Renal cortex interstitium (tissue), 11 donors: ENCODE results near the gene IFNGR2. TPM values are rescaled to one million over a fixed set of nuclear protein-coding genes. Genes with fewer than 3 reads are reported as not detected.
"Not testable (repeated sequence)": the region's sequence is repeated elsewhere in the genome, so short reads cannot be mapped to it uniquely, and the experiment has no call there.

Experiments
- DNase-seq, 11 donors: peaks; one replicate each; pipeline ENCODE4 v3.0.0-alpha.2; 2013; ENCODE audit warnings: low read depth in 9 of 11, low spot score in 4 of 11; ENCODE audit errors: extremely low read depth in 1 of 11
- polyA plus RNA-seq, 3 donors: library from polyadenylated mRNA; unstranded; fragments of 120-200 nt; gene quantifications; one replicate each; pipeline ENCODE4 v1.2.1, GENCODE V29; 2013; ENCODE audit not compliant: insufficient read length in 3 of 3

The IFNGR2 gene
- polyA plus RNA-seq, 3 donors, result 75.0 to 88.7 (median 77.1) TPM

- DNase-seq, result no peak
Observed at GRCh38 chr21:33458861-33459260, 55.6 kb downstream of the IFNGR2 start.

GRCh38 chr21:33461538-33462250 lies 58.5 kb downstream of the IFNGR2 start:
- no peak for DNase-seq

GRCh38 chr21:33469183-33469582 lies 66.0 kb downstream of the IFNGR2 start:
- not testable (repeated sequence) for DNase-seq

GRCh38 chr21:33470701-33471100 lies 67.5 kb downstream of the IFNGR2 start:
- DNase-seq, result no peak

- DNase-seq, result no peak
Observed at GRCh38 chr21:33473344-33473743, 70.1 kb downstream of the IFNGR2 start.

- no peak for DNase-seq
Observed at GRCh38 chr21:33477066-33477465, 73.9 kb downstream of the IFNGR2 start.

- no peak for DNase-seq
Observed at GRCh38 chr21:33478182-33478581, 75.0 kb downstream of the IFNGR2 start.

- DNase-seq, result peak in 6 of 11 donors; percentile 16 to 42 (median 24)
Observed at GRCh38 chr21:33478935-33479678, 75.9 kb downstream of the IFNGR2 start.

- peak; percentile 77 to 95 (median 91) for DNase-seq
Observed at GRCh38 chr21:33479679-33480480, 76.7 kb downstream of the IFNGR2 start, which contains the start of gene TMEM50B. TSS of gene TMEM50B (minus strand) at chr21:33479974. CDS start at chr21:33468885, 11,089 bp downstream.

GRCh38 chr21:33480481-33481103 lies 77.4 kb downstream of the IFNGR2 start:
- DNase-seq, result no peak

- DNase-seq, result no peak
Observed at GRCh38 chr21:33481314-33481943, 78.2 kb downstream of the IFNGR2 start.

Other genes with a start within 250 kb of the IFNGR2 start
- gene IFNAR2, start 173.5 kb upstream of the IFNGR2 start, polyA plus RNA-seq, result 10 to 100 TPM; 14.0 to 21.6 (median 15.7) TPM
- 10 to 100 TPM; 25.7 to 29.3 (median 25.8) TPM for gene IL10RB, start 137.0 kb upstream of the IFNGR2 start, polyA plus RNA-seq
- 10 to 100 TPM; 35.2 to 40.6 (median 36.2) TPM for gene IFNAR1, start 78.4 kb upstream of the IFNGR2 start, polyA plus RNA-seq
- gene TMEM50B, start 76.6 kb downstream of the IFNGR2 start, polyA plus RNA-seq, result 10 to 100 TPM; 49.6 to 77.0 (median 52.5) TPM
- 1 to 10 TPM; 4.9 to 6.3 (median 5.1) TPM for gene DNAJC28, start 88.3 kb downstream of the IFNGR2 start, polyA plus RNA-seq
- gene GART, start 138.7 kb downstream of the IFNGR2 start, polyA plus RNA-seq, result 10 to 100 TPM; 70.7 to 83.8 (median 77.1) TPM
- gene SON, start 139.6 kb downstream of the IFNGR2 start, polyA plus RNA-seq, result 100 to 1,000 TPM; 322 to 376 (median 360) TPM
- 10 to 100 TPM; 33.9 to 38.4 (median 36.8) TPM for gene DONSON, start 185.3 kb downstream of the IFNGR2 start, polyA plus RNA-seq
- 10 to 100 TPM; 59.2 to 74.0 (median 71.2) TPM for gene CRYZL1, start 238.3 kb downstream of the IFNGR2 start, polyA plus RNA-seq
- gene ITSN1, start 239.1 kb downstream of the IFNGR2 start, polyA plus RNA-seq, result 10 to 100 TPM; 42.9 to 52.1 (median 47.9) TPM